BJ (cell line): ENCODE data around the gene KIF26B. TPM values are rescaled to one million over a fixed set of nuclear protein-coding genes. Genes with fewer than 3 reads are reported as not detected.

Experiments
- CTCF ChIA-PET: fragments of 350-600 bp; formaldehyde crosslinking; extraction: SDS; loops from one replicate; lab custom pipeline; 2021; ENCODE audit warnings: antibody characterized with exemption, inconsistent platforms; lab: Yijun Ruan, JAX
- POLR2A ChIA-PET: fragments of 300-600 bp; sonication (Branson Sonifier 250); formaldehyde crosslinking; extraction: SDS; loops from one replicate; lab custom pipeline; 2021; ENCODE audit warnings: antibody characterized with exemption; lab: Charles Lee
- DNase-seq: peaks from one replicate; pipeline ENCODE4 v3.0.0-alpha.2; 2011; ENCODE audit warnings: low read depth
- H3K27me3 ChIP-seq: 2 replicates; pipeline ENCODE4 v1.6.0; 2011; ENCODE audit warnings: low read length; ENCODE audit not compliant: control insufficient read depth, insufficient read depth
- H3K36me3 ChIP-seq: 2 replicates; pipeline ENCODE4 v1.5.1; 2011; ENCODE audit warnings: low read length; ENCODE audit not compliant: control insufficient read depth, insufficient read depth
- H3K4me3 ChIP-seq: 2 replicates; pipeline ENCODE4 v1.5.1; 2011; ENCODE audit warnings: low read depth, mild to moderate bottlenecking, control low read depth, low read length
- CTCF ChIP-seq: IDR thresholded peaks from 2 replicates; pipeline ENCODE4 v1.5.1; 2011; ENCODE audit warnings: low read depth, mild to moderate bottlenecking, control low read depth, inconsistent platforms, low read length, moderate library complexity; ENCODE audit not compliant: insufficient read depth
- polyA plus RNA-seq: library from polyadenylated mRNA; depleted of rRNA; stranded (reverse); fragments of >200 nt; gene quantifications from 2 replicates; pipeline ENCODE4 v1.2.3, GENCODE V29; 2011

Gene KIF26B
- polyA plus RNA-seq, 1 experiment = 2.8 TPM

- no peak for TF ChIP-seq CTCF
- Histone ChIP-seq H3K27me3 (no peaks in the 10 kb centered on the region), H3K36me3 (0 out of 2 replicates have a peak, but pooled peaks cover 1% of the 10 kb centered on the region), H3K4me3 (no peak overlapping the region)
- DNase-seq = no peak
- ChIA-PET POLR2A (no interaction called here), CTCF (interaction anchor here (1.1 kb wide), 1 partner anchor 13 kb away, joined by 3 read pairs; no protein-coding TSS in a partner anchor)
Measured at GRCh38 chr1:245621589-245621988, 466.8 kb downstream of the KIF26B start.

GRCh38 chr1:245622332-245623014 lies 467.7 kb downstream of the KIF26B start:
- ChIA-PET CTCF (interaction anchor here (0.6 to 1.1 kb wide), 2 partner anchors 12 to 38 kb away, joined by 3 read pairs; no protein-coding TSS in a partner anchor), POLR2A (no interaction called here)
- Histone ChIP-seq H3K4me3 (no peak overlapping the region), H3K36me3 (0 out of 2 replicates have a peak, but pooled peaks cover 1% of the 10 kb centered on the region), H3K27me3 (no peaks in the 10 kb centered on the region)
- no peak for TF ChIP-seq CTCF
- DNase-seq = no peak

GRCh38 chr1:245641384-245641783 lies 486.6 kb downstream of the KIF26B start:
- no peak overlapping the region for H3K4me3 ChIP-seq
- H3K27me3 ChIP-seq = no peaks in the 10 kb centered on the region
- no peak for TF ChIP-seq CTCF
- DNase-seq = no peak
- no peaks in the 10 kb centered on the region; the same call in 1 of the 2 replicates for H3K36me3 ChIP-seq
- ChIA-PET POLR2A (no interaction called here), CTCF (no interaction called here)

- Histone ChIP-seq H3K36me3 (peaks cover 7% of the 10 kb centered on the region), H3K4me3 (no peak overlapping the region), H3K27me3 (no peaks in the 10 kb centered on the region)
- no peak for DNase-seq
- ChIA-PET POLR2A (no interaction called here), CTCF (no interaction called here)
- no peak for TF ChIP-seq CTCF
Measured at GRCh38 chr1:245645406-245645805, 490.6 kb downstream of the KIF26B start.

- no peak for DNase-seq
- H3K27me3 ChIP-seq = no peaks in the 10 kb centered on the region
- no peak overlapping the region for H3K4me3 ChIP-seq
- ChIA-PET CTCF (no interaction called here), POLR2A (no interaction called here)
- no peak for TF ChIP-seq CTCF
- peaks cover 7% of the 10 kb centered on the region for H3K36me3 ChIP-seq
Measured at GRCh38 chr1:245645894-245646293, 491.1 kb downstream of the KIF26B start.
